A549 treated with AZD9567 at 1 μM for 4 hours (cell line): Measurements from ENCODE around the gene EDAR. TPM values are rescaled to one million over a fixed set of nuclear protein-coding genes. Genes with fewer than 3 reads are reported as not detected.

Experiments used
- total RNA-seq: library from RNA; stranded (reverse); fragments of 200-300 nt; extraction: Qiagen RNA extraction; gene quantifications from 5 replicates; pipeline ENCODE4 v1.2.3, GENCODE V29; 2022; ENCODE audit not compliant: insufficient read depth

Gene EDAR
- total RNA-seq, result 0.02 to 0.05 TPM (median 0.02 TPM) in 4 of 5 replicates, not detected in the other

GRCh38 chr2:108988796-108989713 lies at the start of gene EDAR:
TSS of gene EDAR (minus strand) at chr2:108989220. CDS start at chr2:108931014, 58,206 bp downstream.

Other genes starting within 250 kb of the EDAR start
- 7.1 to 13.8 TPM (median 8.0 TPM) in 5 replicates for gene CCDC138, start 202.4 kb downstream of the EDAR start, total RNA-seq
- gene SH3RF3, start 140.0 kb upstream of the EDAR start, total RNA-seq, result 0.45 to 0.59 TPM (median 0.52 TPM) in 4 of 5 replicates, not detected in the other